UCSD-AML1 (cell line): ENCODE measurements around the gene APOD.

ENCODE experiments used
- DNase-seq: peaks from one replicate; lab custom pipeline; 2025; ENCODE audit not compliant: unreplicated experiment; lab: John Stamatoyannopoulos, UW

APOD gene

GRCh38 chr3:195587824-195588223, 4.1 kb upstream of the APOD start:
- DNase-seq, result no peak

GRCh38 chr3:195587406-195587805, 3.7 kb upstream of the APOD start:
- no peak for DNase-seq

- no peak for DNase-seq
Observed at GRCh38 chr3:195584543-195584870, 767 bp upstream of the APOD start.

GRCh38 chr3:195582947-195583346, 793 bp downstream of the APOD start:
- no peak for DNase-seq

GRCh38 chr3:195580744-195581443, 2.8 kb downstream of the APOD start:
- no peak for DNase-seq

GRCh38 chr3:195579281-195579680, 4.5 kb downstream of the APOD start:
- DNase-seq, result no peak

- DNase-seq, result no peak
Observed at GRCh38 chr3:195578565-195578964, 5.2 kb downstream of the APOD start.

GRCh38 chr3:195577645-195578177, 6.0 kb downstream of the APOD start:
- DNase-seq, result no peak

GRCh38 chr3:195574497-195575304, 9.0 kb downstream of the APOD start:
- no peak for DNase-seq

- no peak for DNase-seq
Observed at GRCh38 chr3:195573611-195574496, 9.9 kb downstream of the APOD start.

- no peak for DNase-seq
Observed at GRCh38 chr3:195571361-195571760, 12.4 kb downstream of the APOD start.

- DNase-seq, result no peak
Observed at GRCh38 chr3:195570912-195571311, 12.8 kb downstream of the APOD start.

- no peak for DNase-seq
Observed at GRCh38 chr3:195570344-195570743, 13.4 kb downstream of the APOD start.

GRCh38 chr3:195568630-195569029, 15.1 kb downstream of the APOD start:
- DNase-seq, result no peak

- no peak for DNase-seq
Observed at GRCh38 chr3:195566797-195567196, 16.9 kb downstream of the APOD start.

GRCh38 chr3:195565716-195566115, 18.0 kb downstream of the APOD start:
- DNase-seq, result no peak

GRCh38 chr3:195563317-195563716, 20.4 kb downstream of the APOD start:
- no peak for DNase-seq

- no peak for DNase-seq
Observed at GRCh38 chr3:195559723-195560409, 23.9 kb downstream of the APOD start.

GRCh38 chr3:195558602-195559001, 25.1 kb downstream of the APOD start:
- DNase-seq, result no peak

- no peak for DNase-seq
Observed at GRCh38 chr3:195557322-195557721, 26.4 kb downstream of the APOD start.

- DNase-seq, result peak; percentile 51
Observed at GRCh38 chr3:195556390-195556789, 27.4 kb downstream of the APOD start.
